ENCODE results near the gene SORT1. TPM values are rescaled to one million over a fixed set of nuclear protein-coding genes. Genes with fewer than 3 reads are reported as not detected.
A peak's percentile ranks its signal among the peaks of the same experiment; 100 is the strongest.

The SORT1 gene
- total RNA-seq, 1 donor from 2014 or later: 7.9 TPM

- Histone ChIP-seq H3K4me3 (ENCODE audit: low read depth, low read length) (no peak overlapping the region), H3K36me3 (ENCODE audit: control insufficient read depth, insufficient read depth, low read length) (peaks cover 51% of the 10 kb centered on the region), H3K27me3 (ENCODE audit: control insufficient read depth, insufficient read depth, low read length) (no peaks in the 10 kb centered on the region)
- FAIRE-seq (peak; percentile 62), DNase-seq (ENCODE audit: low read depth) (peak; percentile 95)
- no peak for TF ChIP-seq CTCF (IDR thresholded peaks at IDR 0.05; ENCODE audit: insufficient read depth, low read length, severe bottlenecking)
Observed at GRCh38 chr1:109263234-109263596, 134.5 kb downstream of the SORT1 start.

GRCh38 chr1:109262231-109263055 is 135.3 kb downstream of the SORT1 start:
- DNase-seq (ENCODE audit: low read depth): no peak
- no peak overlapping the region for H3K4me3 ChIP-seq (ENCODE audit: low read depth, low read length)
- no peak for FAIRE-seq
- H3K36me3 ChIP-seq (ENCODE audit: control insufficient read depth, insufficient read depth, low read length): peaks cover 45% of the 10 kb centered on the region
- TF ChIP-seq CTCF (IDR thresholded peaks at IDR 0.05; ENCODE audit: insufficient read depth, low read length, severe bottlenecking): no peak
- H3K27me3 ChIP-seq (ENCODE audit: control insufficient read depth, insufficient read depth, low read length): no peaks in the 10 kb centered on the region

- no peaks in the 10 kb centered on the region for H3K27me3 ChIP-seq (ENCODE audit: control insufficient read depth, insufficient read depth, low read length)
- TF ChIP-seq CTCF (IDR thresholded peaks at IDR 0.05; ENCODE audit: insufficient read depth, low read length, severe bottlenecking): no peak
- DNase-seq (ENCODE audit: low read depth): no peak
- peaks cover 40% of the 10 kb centered on the region for H3K36me3 ChIP-seq (ENCODE audit: control insufficient read depth, insufficient read depth, low read length)
- no peak for FAIRE-seq
- H3K4me3 ChIP-seq (ENCODE audit: low read depth, low read length): no peak overlapping the region
Observed at GRCh38 chr1:109261578-109261977, 136.1 kb downstream of the SORT1 start.

- H3K27me3 ChIP-seq (ENCODE audit: control insufficient read depth, insufficient read depth, low read length): no peaks in the 10 kb centered on the region
- peaks cover 37% of the 10 kb centered on the region for H3K36me3 ChIP-seq (ENCODE audit: control insufficient read depth, insufficient read depth, low read length)
- H3K4me3 ChIP-seq (ENCODE audit: low read depth, low read length): no peak overlapping the region
- no peak for DNase-seq (ENCODE audit: low read depth)
- FAIRE-seq: no peak
- TF ChIP-seq CTCF (IDR thresholded peaks at IDR 0.05; ENCODE audit: insufficient read depth, low read length, severe bottlenecking): no peak
Observed at GRCh38 chr1:109261006-109261405, 136.7 kb downstream of the SORT1 start.

GRCh38 chr1:109259674-109260557 is 137.8 kb downstream of the SORT1 start:
- DNase-seq (ENCODE audit: low read depth): no peak
- H3K4me3 ChIP-seq (ENCODE audit: low read depth, low read length): no peak overlapping the region
- peaks cover 30% of the 10 kb centered on the region for H3K36me3 ChIP-seq (ENCODE audit: control insufficient read depth, insufficient read depth, low read length)
- FAIRE-seq: no peak
- no peaks in the 10 kb centered on the region for H3K27me3 ChIP-seq (ENCODE audit: control insufficient read depth, insufficient read depth, low read length)
- no peak for TF ChIP-seq CTCF (IDR thresholded peaks at IDR 0.05; ENCODE audit: insufficient read depth, low read length, severe bottlenecking)

Other genes starting within 250 kb of the SORT1 start
- 521 and 572 TPM in 2 replicates for gene SARS1, start 184.0 kb downstream of the SORT1 start, total RNA-seq
- 9.2 and 30.6 TPM in 2 replicates for gene CELSR2, start 148.4 kb downstream of the SORT1 start, total RNA-seq
- 1.1 and 1.8 TPM in 2 replicates for gene PSRC1, start 114.8 kb downstream of the SORT1 start, total RNA-seq
- 0.26 TPM in 1 of 2 replicates, not detected in the other for gene MYBPHL, start 90.9 kb downstream of the SORT1 start, total RNA-seq
- gene PSMA5, start 28.5 kb upstream of the SORT1 start, total RNA-seq: 31.0 and 42.9 TPM in 2 replicates
- gene SYPL2, start 68.6 kb upstream of the SORT1 start, total RNA-seq: not detected in 2 replicates
- 0.64 and 1.3 TPM in 2 replicates for gene ATXN7L2, start 86.0 kb upstream of the SORT1 start, total RNA-seq
- gene CYB561D1, start 96.2 kb upstream of the SORT1 start, total RNA-seq: 5.0 and 8.1 TPM in 2 replicates
- 0.13 and 0.26 TPM in 2 replicates for gene AMIGO1, start 111.8 kb upstream of the SORT1 start, total RNA-seq
- not detected in 2 replicates for gene GPR61, start 142.0 kb upstream of the SORT1 start, total RNA-seq
- gene GNAI3, start 150.7 kb upstream of the SORT1 start, total RNA-seq: 18.7 and 21.6 TPM in 2 replicates
- gene GNAT2, start 221.7 kb upstream of the SORT1 start, total RNA-seq: 0.26 TPM in 1 of 2 replicates, not detected in the other
- gene AMPD2, start 221.9 kb upstream of the SORT1 start, total RNA-seq: 14.8 and 21.9 TPM in 2 replicates